ENCODE measurements around the gene DHX40.

DNA sequence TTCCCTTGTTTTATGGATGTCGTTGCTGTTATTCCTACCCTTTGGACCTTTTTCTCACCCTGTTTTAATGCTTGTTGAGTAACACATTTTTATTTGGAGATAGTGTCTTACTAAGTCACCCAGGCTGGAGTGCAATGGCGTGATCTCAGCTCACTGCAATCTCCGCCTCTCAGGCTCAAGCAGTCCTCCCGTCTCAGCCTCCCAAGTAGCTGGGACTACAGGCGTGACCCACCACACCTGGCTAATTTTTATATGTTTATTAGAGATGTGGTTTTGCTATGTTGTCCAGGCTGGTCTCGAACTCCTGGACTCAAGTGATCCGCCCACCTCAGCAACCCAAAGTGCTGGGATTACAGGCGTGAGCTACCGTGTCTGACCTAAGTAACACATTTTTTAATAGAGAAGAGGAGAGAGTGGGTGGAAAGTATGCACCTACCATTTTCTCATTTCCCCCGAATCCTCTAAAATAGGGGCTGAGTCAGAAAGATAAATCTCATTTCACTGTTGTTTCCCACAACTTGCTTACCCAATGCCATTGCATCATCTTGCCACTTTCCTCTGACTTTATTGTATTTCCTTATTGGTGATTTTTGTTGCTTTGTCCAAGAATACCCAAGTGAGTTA is 7.0 kb downstream of the DHX40 start:
- TF ChIP-seq, protein P1, sequence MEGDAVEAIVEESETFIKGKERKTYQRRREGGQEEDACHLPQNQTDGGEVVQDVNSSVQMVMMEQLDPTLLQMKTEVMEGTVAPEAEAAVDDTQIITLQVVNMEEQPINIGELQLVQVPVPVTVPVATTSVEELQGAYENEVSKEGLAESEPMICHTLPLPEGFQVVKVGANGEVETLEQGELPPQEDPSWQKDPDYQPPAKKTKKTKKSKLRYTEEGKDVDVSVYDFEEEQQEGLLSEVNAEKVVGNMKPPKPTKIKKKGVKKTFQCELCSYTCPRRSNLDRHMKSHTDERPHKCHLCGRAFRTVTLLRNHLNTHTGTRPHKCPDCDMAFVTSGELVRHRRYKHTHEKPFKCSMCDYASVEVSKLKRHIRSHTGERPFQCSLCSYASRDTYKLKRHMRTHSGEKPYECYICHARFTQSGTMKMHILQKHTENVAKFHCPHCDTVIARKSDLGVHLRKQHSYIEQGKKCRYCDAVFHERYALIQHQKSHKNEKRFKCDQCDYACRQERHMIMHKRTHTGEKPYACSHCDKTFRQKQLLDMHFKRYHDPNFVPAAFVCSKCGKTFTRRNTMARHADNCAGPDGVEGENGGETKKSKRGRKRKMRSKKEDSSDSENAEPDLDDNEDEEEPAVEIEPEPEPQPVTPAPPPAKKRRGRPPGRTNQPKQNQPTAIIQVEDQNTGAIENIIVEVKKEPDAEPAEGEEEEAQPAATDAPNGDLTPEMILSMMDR (IDR thresholded peaks at IDR 0.05; ENCODE audit: borderline replicate concordance, extremely low read depth, low read length, poor library complexity, severe bottlenecking) = no peak
- TF ChIP-seq EZH2 (IDR thresholded peaks at IDR 0.05; ENCODE audit: borderline replicate concordance, low read depth, low read length, severe bottlenecking) = no peak
